Measurements from ENCODE around the gene VPS29. TPM values are rescaled to one million over a fixed set of nuclear protein-coding genes. Genes with fewer than 3 reads are reported as not detected.

VPS29 gene
- total and polyA plus RNA-seq, 2 of the 8 experiments (the other 6 are each of a cell fraction or from before 2014, with no cell fraction given), result 59.0 to 74.6 TPM

DNA sequence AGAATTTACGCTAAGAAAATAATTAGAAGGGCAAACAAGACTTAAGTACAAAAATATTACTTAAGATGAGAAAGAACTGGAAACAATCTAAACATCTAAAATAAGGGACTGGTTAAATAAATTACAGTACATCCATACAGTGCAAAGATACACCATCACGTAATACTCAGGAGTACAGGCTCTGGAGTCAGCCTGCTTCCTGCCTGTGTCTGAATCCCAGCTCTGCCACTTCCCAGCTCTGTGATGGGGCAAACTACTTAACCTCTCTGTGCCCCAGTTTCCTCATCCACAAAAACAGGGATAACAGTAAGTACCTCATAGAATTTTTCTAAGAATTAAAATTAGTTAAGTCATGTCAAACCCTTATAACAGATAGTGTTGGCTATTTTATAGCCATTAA, 45.2 kb upstream of the VPS29 start:
- Histone ChIP-seq H3K9me3 (ENCODE audit: insufficient read depth in 2 of 2, low read depth in 1 of 2, low read length in 1 of 2) (no peaks in the 10 kb centered on the region), H4K91ac (replicated peaks; ENCODE audit: insufficient read length, low read length) (no peak overlapping the region), H2BK5ac (ENCODE audit: low read depth, low read length) (no peak overlapping the region), H2AFZ (ENCODE audit: low read length) (no peak overlapping the region), H3K23me2 (ENCODE audit: low read depth, low read length) (no peaks in the 10 kb centered on the region), H3K4ac (replicated peaks; ENCODE audit: insufficient read length, low read depth, low read length) (no peak overlapping the region), H4K5ac (ENCODE audit: insufficient read length, low read depth, low read length) (no peak overlapping the region), H2BK120ac (replicated peaks; ENCODE audit: low read depth, low read length) (no peak overlapping the region), H4K8ac (ENCODE audit: extremely low read depth, insufficient read depth, low read length) (no peak overlapping the region), H3K27me3 (replicated peaks in 1 of 4; ENCODE audit: control insufficient read depth in 3 of 4, extremely low read depth in 1 of 4, insufficient read depth in 3 of 4, low read length in 3 of 4) (no peaks in the 10 kb centered on the region), H2AK5ac (ENCODE audit: low read depth, low read length) (no peak overlapping the region), H4K20me1 (replicated peaks in 1 of 2; ENCODE audit: control insufficient read depth in 1 of 2, insufficient read depth in 2 of 2, low read length in 2 of 2) (no peaks in the 10 kb centered on the region), H2BK15ac (ENCODE audit: low read length) (no peak overlapping the region), H3K23ac (ENCODE audit: insufficient read length) (no peak overlapping the region), H3K4me1 (replicated peaks in 1 of 4; ENCODE audit: control insufficient read depth in 3 of 4, insufficient read depth in 4 of 4, low read length in 3 of 4) (0 out of 7 replicates have a peak, but pooled peaks cover 0 to 2% (median 0%) of the 10 kb centered on the region in 4 experiments), H3K36me3 (ENCODE audit: control insufficient read depth in 2 of 4, insufficient read depth in 4 of 4, low read length in 3 of 4) (peaks cover 0 to 2% (median 0%) of the 10 kb centered on the region in 4 experiments; a peak in 2 of 8 replicates), H3K18ac (ENCODE audit: extremely low read depth, low read length) (no peak overlapping the region), H3K4me3 (ENCODE audit: extremely low read depth in 1 of 4, insufficient read depth in 2 of 4, low read depth in 3 of 4, low read length in 4 of 4) (no peak overlapping the region), H3K9ac (replicated peaks in 1 of 4; ENCODE audit: extremely low read depth in 1 of 4, low read depth in 3 of 4, low read length in 3 of 4) (no peak overlapping the region), H3K27ac (ENCODE audit: low read depth, low read length) (no peak overlapping the region), H3K4me2 (ENCODE audit: insufficient read depth in 1 of 2, low read depth in 2 of 2, low read length in 2 of 2) (no peak overlapping the region), H2BK20ac (ENCODE audit: low read length) (no peak overlapping the region), H2BK12ac (ENCODE audit: low read depth, low read length) (no peak overlapping the region), H3K56ac (replicated peaks; ENCODE audit: insufficient read length, low read depth, low read length) (no peak overlapping the region), H3K14ac (ENCODE audit: insufficient read length) (no peak overlapping the region), H3K79me1 (ENCODE audit: low read depth, low read length) (peaks cover 4% of the 10 kb centered on the region; the same call in 1 of the 2 replicates), H3K79me2 (ENCODE audit: control insufficient read depth in 1 of 2, insufficient read depth in 2 of 2, low read length in 2 of 2) (no peaks in the 10 kb centered on the region)
- ChIA-PET POLR2A (ENCODE audit: partially characterized antibody) (no interaction called here), CTCF (ENCODE audit: partially characterized antibody) (interaction anchor here (1.3 to 10.5 kb wide), 2 partner anchors 14 to 52 kb away, joined by 3 to 190 read pairs; no protein-coding TSS in a partner anchor)
- FAIRE-seq (no peak), DNase-seq (ENCODE audit: low read depth in 1 of 2, low spot score in 2 of 2) (no peak)
- no peak for TF ChIP-seq TAF1 (IDR thresholded peaks at IDR 0.05; ENCODE audit: low read depth, low read length)
- no peak for TF ChIP-seq KDM5A (IDR thresholded peaks at IDR 0.05; ENCODE audit: low read length)
- TF ChIP-seq EGR1 (IDR thresholded peaks at IDR 0.05; ENCODE audit: borderline replicate concordance, low read depth, low read length), result no peak
- no peak for TF ChIP-seq CBX5 (IDR thresholded peaks at IDR 0.05; ENCODE audit: low read depth, low read length)
- no peak for TF ChIP-seq KDM1A (IDR thresholded peaks at IDR 0.05; ENCODE audit: borderline replicate concordance, low read length)
- 96% methylated on average over 2 of the region's 2 CpGs; no CpG with 5 or more reads in 1 of the 2 experiments for WGBS, 2 experiments (ENCODE audit: extremely low coverage in 1 of 2, insufficient coverage in 1 of 2, insufficient read length in 1 of 2, insufficient replicate concordance in 2 of 2, low coverage in 1 of 2, low lambda C conversion rate in 2 of 2, missing lambda C conversion rate in 1 of 2)
